K562 (cell line): Measurements from ENCODE around the gene MRPL9. TPM values are rescaled to one million over a fixed set of nuclear protein-coding genes. Genes with fewer than 3 reads are reported as not detected.

Source experiments
- BCL6 ChIP-seq: fragments of 250-450 bp; sonication (Bioruptor Pico); IDR thresholded peaks from 2 replicates; pipeline ENCODE4 v1.4.0; 2020
- CGGBP1 ChIP-seq: fragments of 250-450 bp; sonication (Bioruptor Pico); IDR thresholded peaks from 2 replicates; pipeline ENCODE4 v1.9.0; 2021; ENCODE audit warnings: mild to moderate bottlenecking
- FOXK1 ChIP-seq: sonication (generic); formaldehyde crosslinking; IDR thresholded peaks from 2 replicates; pipeline ENCODE4 v1.8.0; 2022; ENCODE audit warnings: missing genetic modification reagents, mild to moderate bottlenecking, borderline replicate concordance
- HDGF ChIP-seq: fragments of 450-650 bp; IDR thresholded peaks from 2 replicates; pipeline ENCODE4 v1.6.1; 2016
- HES1 ChIP-seq: fragments of 450-650 bp; IDR thresholded peaks from 2 replicates; pipeline ENCODE4 v1.6.1; 2016; ENCODE audit warnings: low read depth, mild to moderate bottlenecking, moderate library complexity
- KHSRP ChIP-seq: fragments of 450-650 bp; IDR thresholded peaks from 2 replicates; pipeline ENCODE4 v1.6.1; 2017
- POU5F1 ChIP-seq: fragments of 150-350 bp; IDR thresholded peaks from 2 replicates; pipeline ENCODE4 v1.6.1; 2014; ENCODE audit warnings: borderline replicate concordance, low read length, low read depth, mild to moderate bottlenecking; ENCODE audit not compliant: partially characterized antibody
- RBM39 ChIP-seq: fragments of 200-400 bp; formaldehyde crosslinking; optimal IDR thresholded peaks from 2 replicates; pipeline ENCODE3; 2018; ENCODE audit warnings: low read depth, low read length
- SIN3B ChIP-seq: fragments of 450-650 bp; IDR thresholded peaks from 2 replicates; pipeline ENCODE4 v1.6.1; 2017; ENCODE audit warnings: low read depth, mild to moderate bottlenecking, moderate library complexity
- SIX5 ChIP-seq, 2 experiments: IDR thresholded peaks; 2 replicates each; pipeline ENCODE4 v1.6.1; 2011; ENCODE audit warnings: low read length in 2 of 2, borderline replicate concordance in 1 of 2, low read depth in 1 of 2, mild to moderate bottlenecking in 1 of 2, moderate library complexity in 1 of 2; ENCODE audit not compliant: insufficient read depth in 1 of 2
- XRCC3 ChIP-seq: fragments of 450-650 bp; IDR thresholded peaks from 2 replicates; pipeline ENCODE4 v1.6.1; 2017; ENCODE audit warnings: mild to moderate bottlenecking, moderate library complexity
- ZNF140 ChIP-seq: fragments of 250-450 bp; sonication (Bioruptor Pico); IDR thresholded peaks from 2 replicates; pipeline ENCODE4 v1.8.0; 2021; ENCODE audit warnings: moderate library complexity, mild to moderate bottlenecking, inconsistent platforms
- ZNF143 ChIP-seq: sonication (generic); formaldehyde crosslinking; IDR thresholded peaks from 2 replicates; pipeline ENCODE4 v1.9.0; 2022; ENCODE audit warnings: mild to moderate bottlenecking, missing genetic modification reagents
- ZNF224 ChIP-seq: sonication (generic); formaldehyde crosslinking; IDR thresholded peaks from 2 replicates; pipeline ENCODE4 v1.8.0; 2022; ENCODE audit warnings: mild to moderate bottlenecking, missing genetic modification reagents
- ZNF696 ChIP-seq: fragments of 250-450 bp; sonication (Bioruptor Pico); conservative IDR thresholded peaks from 2 replicates; pipeline ENCODE4 v1.4.0; 2020; ENCODE audit warnings: mild to moderate bottlenecking, moderate library complexity
- polyA plus RNA-seq, 8 experiments: library from polyadenylated mRNA; depleted of rRNA in 4 of 8; stranded (reverse) in 5 of 8; unstranded in 3 of 8; fragments of >200 nt; fragmentation: Nextera tagmentation in 2 of 8; fragmentation: Illumina TruSeq in 1 of 8; extraction: Ambion mirVana in 2 of 8; extraction: Trizol in 1 of 8; gene quantifications; 2 replicates each; pipeline versions ENCODE4 v1.2.1 to v1.2.3, GENCODE V29; 2011 to 2014; ENCODE audit warnings: inconsistent platforms in 1 of 8, missing spikeins in 1 of 8
- total RNA-seq, 7 experiments: library from RNA; depleted of rRNA in 6 of 7; stranded (reverse); fragments of >200 nt in 6 of 7; fragmentation: Illumina TruSeq in 2 of 7; extraction: Trizol in 2 of 7; gene quantifications; 2 replicates each; pipeline versions ENCODE4 v1.2.1 to v1.2.3, GENCODE V29; 2011 to 2021; ENCODE audit warnings: low replicate concordance in 1 of 7
- TF ChIP-seq, protein P1 (sequence below): IDR thresholded peaks from 2 replicates; pipeline ENCODE4 v1.6.1; 2016; ENCODE audit warnings: missing genetic modification characterization, missing compliant biosample characterization
- TF ChIP-seq, protein P2 (sequence below): fragments of 250-450 bp; sonication (Bioruptor Pico); IDR thresholded peaks from 2 replicates; pipeline ENCODE4 v1.4.0; 2020
- TF ChIP-seq, protein P3 (sequence below): fragments of 450-650 bp; IDR thresholded peaks from 2 replicates; pipeline ENCODE4 v1.6.1; 2016; ENCODE audit warnings: antibody characterized with exemption

Gene MRPL9
- total and polyA plus RNA-seq, 9 of the 15 experiments (the other 6 are each of a cell fraction or from before 2014, with no cell fraction given): 38.0 to 162 (median 111) TPM

- TF ChIP-seq, protein P1, sequence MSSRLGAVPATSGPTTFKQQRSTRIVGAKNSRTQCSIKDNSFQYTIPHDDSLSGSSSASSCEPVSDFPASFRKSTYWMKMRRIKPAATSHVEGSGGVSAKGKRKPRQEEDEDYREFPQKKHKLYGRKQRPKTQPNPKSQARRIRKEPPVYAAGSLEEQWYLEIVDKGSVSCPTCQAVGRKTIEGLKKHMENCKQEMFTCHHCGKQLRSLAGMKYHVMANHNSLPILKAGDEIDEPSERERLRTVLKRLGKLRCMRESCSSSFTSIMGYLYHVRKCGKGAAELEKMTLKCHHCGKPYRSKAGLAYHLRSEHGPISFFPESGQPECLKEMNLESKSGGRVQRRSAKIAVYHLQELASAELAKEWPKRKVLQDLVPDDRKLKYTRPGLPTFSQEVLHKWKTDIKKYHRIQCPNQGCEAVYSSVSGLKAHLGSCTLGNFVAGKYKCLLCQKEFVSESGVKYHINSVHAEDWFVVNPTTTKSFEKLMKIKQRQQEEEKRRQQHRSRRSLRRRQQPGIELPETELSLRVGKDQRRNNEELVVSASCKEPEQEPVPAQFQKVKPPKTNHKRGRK (tag): no peak
- TF ChIP-seq, protein P2, sequence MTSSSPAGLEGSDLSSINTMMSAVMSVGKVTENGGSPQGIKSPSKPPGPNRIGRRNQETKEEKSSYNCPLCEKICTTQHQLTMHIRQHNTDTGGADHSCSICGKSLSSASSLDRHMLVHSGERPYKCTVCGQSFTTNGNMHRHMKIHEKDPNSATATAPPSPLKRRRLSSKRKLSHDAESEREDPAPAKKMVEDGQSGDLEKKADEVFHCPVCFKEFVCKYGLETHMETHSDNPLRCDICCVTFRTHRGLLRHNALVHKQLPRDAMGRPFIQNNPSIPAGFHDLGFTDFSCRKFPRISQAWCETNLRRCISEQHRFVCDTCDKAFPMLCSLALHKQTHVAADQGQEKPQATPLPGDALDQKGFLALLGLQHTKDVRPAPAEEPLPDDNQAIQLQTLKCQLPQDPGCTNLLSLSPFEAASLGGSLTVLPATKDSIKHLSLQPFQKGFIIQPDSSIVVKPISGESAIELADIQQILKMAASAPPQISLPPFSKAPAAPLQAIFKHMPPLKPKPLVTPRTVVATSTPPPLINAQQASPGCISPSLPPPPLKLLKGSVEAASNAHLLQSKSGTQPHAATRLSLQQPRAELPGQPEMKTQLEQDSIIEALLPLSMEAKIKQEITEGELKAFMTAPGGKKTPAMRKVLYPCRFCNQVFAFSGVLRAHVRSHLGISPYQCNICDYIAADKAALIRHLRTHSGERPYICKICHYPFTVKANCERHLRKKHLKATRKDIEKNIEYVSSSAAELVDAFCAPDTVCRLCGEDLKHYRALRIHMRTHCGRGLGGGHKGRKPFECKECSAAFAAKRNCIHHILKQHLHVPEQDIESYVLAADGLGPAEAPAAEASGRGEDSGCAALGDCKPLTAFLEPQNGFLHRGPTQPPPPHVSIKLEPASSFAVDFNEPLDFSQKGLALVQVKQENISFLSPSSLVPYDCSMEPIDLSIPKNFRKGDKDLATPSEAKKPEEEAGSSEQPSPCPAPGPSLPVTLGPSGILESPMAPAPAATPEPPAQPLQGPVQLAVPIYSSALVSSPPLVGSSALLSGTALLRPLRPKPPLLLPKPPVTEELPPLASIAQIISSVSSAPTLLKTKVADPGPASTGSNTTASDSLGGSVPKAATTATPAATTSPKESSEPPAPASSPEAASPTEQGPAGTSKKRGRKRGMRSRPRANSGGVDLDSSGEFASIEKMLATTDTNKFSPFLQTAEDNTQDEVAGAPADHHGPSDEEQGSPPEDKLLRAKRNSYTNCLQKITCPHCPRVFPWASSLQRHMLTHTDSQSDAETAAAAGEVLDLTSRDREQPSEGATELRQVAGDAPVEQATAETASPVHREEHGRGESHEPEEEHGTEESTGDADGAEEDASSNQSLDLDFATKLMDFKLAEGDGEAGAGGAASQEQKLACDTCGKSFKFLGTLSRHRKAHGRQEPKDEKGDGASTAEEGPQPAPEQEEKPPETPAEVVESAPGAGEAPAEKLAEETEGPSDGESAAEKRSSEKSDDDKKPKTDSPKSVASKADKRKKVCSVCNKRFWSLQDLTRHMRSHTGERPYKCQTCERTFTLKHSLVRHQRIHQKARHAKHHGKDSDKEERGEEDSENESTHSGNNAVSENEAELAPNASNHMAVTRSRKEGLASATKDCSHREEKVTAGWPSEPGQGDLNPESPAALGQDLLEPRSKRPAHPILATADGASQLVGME (CRISPR knock-in tag): peak; percentile 43; the same call in 1 of the 2 replicates
- TF ChIP-seq XRCC3 (no peak), SIN3B (peak; percentile 100), ZNF143 (no peak), ZNF696 (no peak), BCL6 (CRISPR knock-in tag) (no peak), FOXK1 (CRISPR knock-in tag) (peak; percentile 86; the same call in 1 of the 2 replicates), SIX5 (IDR thresholded peaks at IDR 0.05; ENCODE audit: borderline replicate concordance in 1 of 2, insufficient read depth in 1 of 2, low read depth in 1 of 2, low read length in 2 of 2) (peak; percentile 30 to 54; a peak in 2 of 4 replicates), CGGBP1 (CRISPR knock-in tag) (peak; percentile 28; the same call in 1 of the 2 replicates), ZNF224 (CRISPR knock-in tag) (no peak), RBM39 (no peak), HES1 (no peak), HDGF (no peak), POU5F1 (no peak), KHSRP (no peak), ZNF140 (no peak)
- TF ChIP-seq, protein P3, sequence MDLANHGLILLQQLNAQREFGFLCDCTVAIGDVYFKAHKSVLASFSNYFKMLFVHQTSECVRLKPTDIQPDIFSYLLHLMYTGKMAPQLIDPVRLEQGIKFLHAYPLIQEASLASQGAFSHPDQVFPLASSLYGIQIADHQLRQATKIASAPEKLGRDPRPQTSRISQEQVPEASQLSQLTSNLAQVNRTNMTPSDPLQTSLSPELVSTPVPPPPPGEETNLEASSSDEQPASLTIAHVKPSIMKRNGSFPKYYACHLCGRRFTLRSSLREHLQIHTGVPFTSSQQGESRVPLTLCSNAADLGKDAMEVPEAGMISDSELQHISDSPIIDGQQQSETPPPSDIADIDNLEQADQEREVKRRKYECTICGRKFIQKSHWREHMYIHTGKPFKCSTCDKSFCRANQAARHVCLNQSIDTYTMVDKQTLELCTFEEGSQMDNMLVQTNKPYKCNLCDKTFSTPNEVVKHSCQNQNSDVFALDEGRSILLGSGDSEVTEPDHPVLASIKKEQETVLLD: 0 out of 2 replicates have a peak, but pooled peaks have one; percentile 43
These were observed at the start of gene MRPL9 (continued) for GRCh38 chr1:151762941-151763921.
